Esophagus muscularis mucosa (tissue), 4 donors: Measurements from ENCODE around the gene LACTB. TPM values are rescaled to one million over a fixed set of nuclear protein-coding genes. Genes with fewer than 3 reads are reported as not detected.

ENCODE experiments used
- DNase-seq: peaks from one replicate; pipeline ENCODE4 v3.0.0-alpha.2; 2017; ENCODE audit errors: extremely low spot score
- H3K27ac ChIP-seq, 4 donors: fragments of 200-600 bp; sonication (generic); replicated peaks in 1 of 4; 1 replicate in 3 of 4; 2 replicates in 1 of 4; pipeline ENCODE4 v1.5.1; 2016 to 2019; ENCODE audit warnings: mild to moderate bottlenecking in 1 of 4
- H3K27me3 ChIP-seq, 4 donors: fragments of 200-600 bp; sonication (generic); one replicate each; pipeline versions ENCODE4 v1.5.1 to v1.6.0; 2016 to 2019
- H3K36me3 ChIP-seq, 4 donors: fragments of 200-600 bp; sonication (generic); one replicate each; pipeline ENCODE4 v1.5.1; 2016 to 2019
- H3K4me1 ChIP-seq, 4 donors: fragments of 200-600 bp; sonication (generic); one replicate each; pipeline ENCODE4 v1.5.1; 2016 to 2019
- H3K4me3 ChIP-seq, 4 donors: fragments of 200-600 bp; sonication (generic); 1 replicate in 2 of 4; 2 replicates in 2 of 4; pipeline ENCODE4 v1.5.1; 2016 to 2019; ENCODE audit warnings: mild to moderate bottlenecking in 4 of 4, moderate library complexity in 1 of 4
- H3K9me3 ChIP-seq, 4 donors: fragments of 200-600 bp; sonication (generic); 1 replicate in 3 of 4; 2 replicates in 1 of 4; pipeline ENCODE4 v1.5.1; 2016 to 2019
- EP300 ChIP-seq: sonication (generic); formaldehyde crosslinking; IDR thresholded peaks from one replicate; pipeline ENCODE4 v1.6.1; 2017; ENCODE audit warnings: antibody characterized with exemption
- POLR2A ChIP-seq: fragments of 450-650 bp; IDR thresholded peaks from one replicate; pipeline ENCODE4 v1.6.1; 2017; ENCODE audit warnings: antibody characterized with exemption, moderate library complexity, mild to moderate bottlenecking, low read depth
- POLR2AphosphoS5 ChIP-seq, 2 donors: sonication (generic); formaldehyde crosslinking; IDR thresholded peaks; one replicate each; pipeline ENCODE4 v1.6.1; 2017; ENCODE audit warnings: antibody characterized with exemption in 2 of 2
- WGBS: methylation state at CpG from one replicate; pipeline ENCODE4 v1.1.5; 2018; 5-methylcytosine and 5-hydroxymethylcytosine counted together
- intact Hi-C: fragments of 100-400 bp; cut with DNase I; formaldehyde crosslinking; loops from one replicate; pipeline ENCODE4 v1.15.1; 2023
- total RNA-seq, 4 donors: library from RNA; depleted of rRNA; stranded (reverse); fragments of >200 nt; gene quantifications; one replicate each; pipeline versions ENCODE4 v1.1.0 to v1.2.1, GENCODE V29; 2016
- TF ChIP-seq, protein P1 (sequence below), 3 experiments: fragments of 200-600 bp in 2 of 3; fragments of 450-650 bp in 1 of 3; sonication (generic) in 2 of 3; IDR thresholded peaks; one replicate each; pipeline ENCODE4 v1.5.1; 2017 to 2019; ENCODE audit warnings: antibody characterized with exemption in 3 of 3, mild to moderate bottlenecking in 2 of 3, moderate library complexity in 1 of 3

The LACTB gene
- total RNA-seq, 4 donors from 2014 or later = 15.4 to 22.8 (median 18.7) TPM

DNA sequence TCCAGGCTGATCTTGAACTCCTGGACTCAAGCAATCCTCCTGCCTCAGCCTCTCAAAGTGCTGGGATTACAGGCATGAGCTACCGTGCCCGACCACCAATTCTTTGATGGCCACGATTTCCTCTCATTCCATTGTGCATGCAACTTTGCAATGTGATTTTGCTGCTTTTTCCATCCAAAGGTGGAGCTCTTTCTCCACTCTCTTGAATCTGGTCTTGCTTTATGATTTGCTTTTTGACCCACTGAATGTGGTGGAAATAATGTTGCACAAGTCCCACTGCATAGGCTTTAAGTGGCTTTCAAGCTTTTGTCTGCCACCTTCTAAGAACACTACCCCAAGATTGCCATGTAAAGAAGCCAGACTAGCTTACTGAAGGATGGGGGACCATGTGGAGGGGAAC is 25.0 kb downstream of the LACTB start:
- Histone ChIP-seq H3K36me3 (peaks cover 13 to 55% (median 29%) of the 10 kb centered on the region in 4 donors), H3K4me3 (no peak overlapping the region), H3K9me3 (no peaks in the 10 kb centered on the region), H3K4me1 (peaks cover 0 to 3% (median 0%) of the 10 kb centered on the region in 4 donors), H3K27ac (no peak overlapping the region), H3K27me3 (no peaks in the 10 kb centered on the region)
- 84% methylated on average over 3 of the region's 3 CpGs for WGBS
- TF ChIP-seq POLR2AphosphoS5 (IDR thresholded peaks at IDR 0.05) (no peak), POLR2A (no peak)
- TF ChIP-seq, protein P1, sequence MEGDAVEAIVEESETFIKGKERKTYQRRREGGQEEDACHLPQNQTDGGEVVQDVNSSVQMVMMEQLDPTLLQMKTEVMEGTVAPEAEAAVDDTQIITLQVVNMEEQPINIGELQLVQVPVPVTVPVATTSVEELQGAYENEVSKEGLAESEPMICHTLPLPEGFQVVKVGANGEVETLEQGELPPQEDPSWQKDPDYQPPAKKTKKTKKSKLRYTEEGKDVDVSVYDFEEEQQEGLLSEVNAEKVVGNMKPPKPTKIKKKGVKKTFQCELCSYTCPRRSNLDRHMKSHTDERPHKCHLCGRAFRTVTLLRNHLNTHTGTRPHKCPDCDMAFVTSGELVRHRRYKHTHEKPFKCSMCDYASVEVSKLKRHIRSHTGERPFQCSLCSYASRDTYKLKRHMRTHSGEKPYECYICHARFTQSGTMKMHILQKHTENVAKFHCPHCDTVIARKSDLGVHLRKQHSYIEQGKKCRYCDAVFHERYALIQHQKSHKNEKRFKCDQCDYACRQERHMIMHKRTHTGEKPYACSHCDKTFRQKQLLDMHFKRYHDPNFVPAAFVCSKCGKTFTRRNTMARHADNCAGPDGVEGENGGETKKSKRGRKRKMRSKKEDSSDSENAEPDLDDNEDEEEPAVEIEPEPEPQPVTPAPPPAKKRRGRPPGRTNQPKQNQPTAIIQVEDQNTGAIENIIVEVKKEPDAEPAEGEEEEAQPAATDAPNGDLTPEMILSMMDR (IDR thresholded peaks at IDR 0.05) = no peak
- no peak for DNase-seq
- intact Hi-C loops = no loop called here

DNA sequence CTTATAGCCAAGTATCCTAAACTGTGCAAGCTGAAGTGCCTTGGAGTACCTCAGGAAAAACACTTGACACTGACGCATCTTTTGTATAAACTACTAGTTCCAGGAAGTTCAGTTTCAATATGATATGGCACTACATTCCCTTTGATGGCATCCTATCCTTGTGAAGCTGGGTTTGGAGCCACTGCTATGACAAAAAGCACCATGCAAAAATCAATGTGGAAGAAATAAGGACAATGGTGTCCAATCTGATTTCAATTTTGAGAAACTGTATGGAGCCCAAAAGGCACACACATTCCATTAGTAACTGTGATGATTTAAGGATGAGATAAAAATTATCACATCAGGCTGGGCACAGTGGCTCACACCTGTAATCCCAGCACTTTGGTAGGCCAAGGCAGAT is 30.0 kb downstream of the LACTB start:
- intact Hi-C loops = loop anchor here (10.0 kb wide), 1 partner anchor 123 kb away; the partner anchor contains the start of gene APH1B
- H3K36me3 ChIP-seq = peaks cover 22 to 77% (median 49%) of the 10 kb centered on the region in 4 donors
- DNase-seq = no peak
- no peaks in the 10 kb centered on the region for H3K9me3 ChIP-seq
- TF ChIP-seq EP300 (no peak), POLR2AphosphoS5 (IDR thresholded peaks at IDR 0.05) (no peak), POLR2A (no peak)
- TF ChIP-seq, protein P1 (IDR thresholded peaks at IDR 0.05) = no peak
- 92% methylated on average over 1 of the region's 1 CpG for WGBS
- peaks cover 17 to 23% (median 18%) of the 10 kb centered on the region in 4 donors for H3K4me1 ChIP-seq
- H3K27ac ChIP-seq = no peak overlapping the region
- H3K4me3 ChIP-seq = no peak overlapping the region
- H3K27me3 ChIP-seq = no peaks in the 10 kb centered on the region

DNA sequence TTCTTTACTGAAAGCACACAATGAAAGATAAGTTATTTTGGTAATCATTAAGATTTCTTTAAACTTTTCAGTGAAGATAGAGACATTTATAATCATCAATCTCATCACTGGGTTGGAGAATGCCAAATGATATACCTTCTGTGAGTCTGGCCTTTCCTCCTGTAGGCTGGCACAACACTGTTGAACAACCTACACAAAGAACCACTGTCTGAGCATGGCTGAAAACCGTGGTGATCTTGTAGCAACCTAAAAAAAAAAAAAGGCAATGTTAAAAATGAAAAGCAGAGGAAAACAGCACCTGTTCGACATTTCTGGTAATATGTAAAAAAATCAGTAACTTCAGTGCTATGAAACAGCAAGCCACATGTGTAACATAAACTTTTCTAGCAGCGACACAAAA is 33.8 kb downstream of the LACTB start:
- peaks cover 18 to 30% (median 25%) of the 10 kb centered on the region in 4 donors for H3K4me1 ChIP-seq
- DNase-seq = no peak
- H3K27ac ChIP-seq = no peak overlapping the region
- H3K4me3 ChIP-seq = peak overlapping the region; percentile 68 to 89 (median 82)
- H3K27me3 ChIP-seq = no peaks in the 10 kb centered on the region
- no peak for TF ChIP-seq POLR2AphosphoS5 (IDR thresholded peaks at IDR 0.05)
- no peak for TF ChIP-seq POLR2A
- TF ChIP-seq EP300 = no peak
- TF ChIP-seq, protein P1 (IDR thresholded peaks at IDR 0.05) = no peak
- intact Hi-C loops = loop anchor here (10.0 kb wide), 1 partner anchor 119 kb away; the partner anchor contains the start of gene APH1B
- 76% methylated on average over 3 of the region's 3 CpGs for WGBS
- H3K9me3 ChIP-seq = no peaks in the 10 kb centered on the region
- H3K36me3 ChIP-seq = peaks cover 9 to 43% (median 31%) of the 10 kb centered on the region in 4 donors

DNA sequence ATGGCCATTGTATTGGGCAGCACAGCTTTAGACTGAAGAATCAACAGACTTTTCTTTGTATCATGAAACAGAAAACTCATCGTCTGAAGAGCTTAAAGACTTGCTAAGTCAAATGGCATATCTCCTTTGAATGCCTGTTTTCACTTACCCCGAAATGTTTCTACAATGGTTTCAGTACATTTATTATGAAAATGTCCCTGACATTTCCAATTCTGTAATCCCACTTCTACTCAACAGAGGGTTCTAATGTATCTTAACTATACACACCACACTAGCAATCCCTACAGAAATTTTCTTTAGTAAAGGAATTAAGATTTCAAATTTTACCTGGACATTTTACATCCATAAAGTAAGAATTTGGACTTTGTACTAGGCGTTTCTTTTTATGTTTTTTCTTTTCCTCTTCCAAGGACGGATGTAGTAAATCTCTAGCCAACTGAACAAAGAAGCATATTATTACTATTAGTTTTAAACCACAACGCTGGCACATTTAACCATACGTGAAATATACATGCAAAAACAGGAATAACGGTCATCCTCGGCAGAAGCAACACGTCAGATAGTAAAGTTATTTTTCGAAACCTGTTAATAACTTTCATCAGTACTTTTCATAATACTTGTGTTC is 34.5 kb downstream of the LACTB start:
- Histone ChIP-seq H3K27ac (peak overlapping the region; percentile 90 to 97 (median 94)), H3K4me1 (peaks cover 18 to 30% (median 25%) of the 10 kb centered on the region in 4 donors)
- 8% methylated on average over 10 of the region's 10 CpGs for WGBS

More for the DNA sequence above, 34.5 kb downstream of the LACTB start:
- H3K27me3 ChIP-seq = no peaks in the 10 kb centered on the region
- intact Hi-C loops = loop anchor here (10.0 kb wide), 1 partner anchor 119 kb away; the partner anchor contains the start of gene APH1B
- DNase-seq = no peak
- peak overlapping the region; percentile 68 to 89 (median 82) for H3K4me3 ChIP-seq
- TF ChIP-seq POLR2A = no peak
- TF ChIP-seq, protein P1 (IDR thresholded peaks at IDR 0.05) = no peak
- TF ChIP-seq POLR2AphosphoS5 (IDR thresholded peaks at IDR 0.05) = no peak
- TF ChIP-seq EP300 = no peak
- peaks cover 9 to 40% (median 30%) of the 10 kb centered on the region in 4 donors for H3K36me3 ChIP-seq
- H3K9me3 ChIP-seq = no peaks in the 10 kb centered on the region
